HG03378 (cell line): ENCODE data around the gene KY.

Experiments
- ATAC-seq: cut with Tn5 transposase; IDR thresholded peaks from one replicate; pipeline ENCODE4 v1.9.1; 2021; ENCODE audit warnings: mild to moderate bottlenecking, moderate library complexity; ENCODE audit not compliant: unreplicated experiment

Gene KY, protein sequence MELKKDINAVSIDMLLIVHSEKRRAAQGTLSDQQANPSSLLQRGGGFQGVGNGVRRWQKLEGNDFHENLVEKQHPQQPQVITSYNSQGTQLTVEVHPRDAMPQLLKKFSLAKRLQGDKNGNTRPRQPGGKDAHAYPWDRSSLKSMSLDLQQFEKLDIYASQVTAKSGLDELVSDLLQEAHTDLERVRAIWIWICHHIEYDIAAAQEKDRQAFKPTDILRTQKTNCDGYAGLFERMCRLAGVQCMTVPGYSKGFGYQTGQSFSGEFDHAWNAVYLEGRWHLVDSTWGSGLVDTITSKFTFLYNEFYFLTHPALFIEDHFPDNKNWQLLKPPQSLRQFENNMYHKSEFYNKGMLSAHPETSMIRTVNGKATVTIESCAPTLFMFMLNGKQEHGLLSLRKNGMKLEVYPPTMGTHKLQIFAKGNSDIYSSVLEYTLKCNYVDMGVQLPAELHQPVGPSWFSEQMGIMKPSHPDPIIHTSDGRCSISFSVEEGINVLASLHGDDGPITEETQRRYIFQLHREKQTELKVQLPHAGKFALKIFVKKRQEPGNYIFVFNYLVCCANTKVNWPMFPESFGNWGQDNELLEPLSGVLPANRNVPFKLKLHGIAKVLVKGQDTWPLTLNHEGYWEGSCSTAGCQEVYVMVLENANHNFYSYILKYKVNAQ

DNA sequence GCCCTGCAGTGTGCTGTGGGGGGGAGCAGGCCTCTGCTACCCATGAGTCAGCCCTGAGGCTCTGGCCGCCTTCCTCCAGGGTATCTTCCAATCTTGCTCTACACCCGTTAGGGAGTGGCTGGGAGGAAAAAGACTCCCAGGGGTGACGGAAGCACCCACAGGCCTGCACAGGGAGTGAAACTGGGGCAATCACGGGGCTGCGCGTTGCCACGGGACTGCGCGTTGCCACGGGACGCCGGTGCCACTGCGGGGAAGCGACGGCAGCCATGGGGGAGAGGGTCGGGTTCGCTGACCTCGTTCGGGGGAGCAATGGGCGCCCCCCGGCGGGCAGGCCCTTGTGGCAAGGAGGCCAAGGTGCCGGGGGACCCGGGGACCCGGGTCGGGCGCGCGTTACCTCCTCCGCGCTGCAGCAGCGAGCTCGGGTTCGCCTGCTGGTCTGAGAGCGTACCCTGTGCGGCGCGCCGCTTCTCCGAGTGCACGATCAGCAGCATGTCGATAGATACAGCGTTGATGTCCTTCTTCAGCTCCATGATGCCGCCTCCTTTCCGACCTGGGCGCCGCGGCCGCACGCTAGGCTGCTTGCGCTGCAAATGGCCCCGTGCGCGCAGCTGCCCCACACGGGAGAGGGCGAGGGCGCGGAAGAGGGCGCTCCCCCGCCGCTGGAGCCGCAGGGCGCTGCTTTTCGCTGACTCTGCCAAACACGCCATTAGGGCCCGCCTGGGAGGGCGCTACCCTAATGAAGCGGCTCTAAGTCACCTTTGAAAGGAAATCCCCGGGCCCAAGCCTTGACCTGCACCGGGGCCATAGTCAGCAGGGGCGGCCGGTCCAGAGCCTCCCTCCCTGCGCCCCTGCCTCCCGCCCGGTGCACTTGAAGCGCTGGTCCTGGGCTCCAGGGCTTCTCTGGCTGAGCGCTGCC is at the start of gene KY:
TSS of gene KY (minus strand) at position 592 of the 916 bp plus-strand sequence. CDS start at position 530, 62 bp downstream.
- no peak for ATAC-seq

DNA sequence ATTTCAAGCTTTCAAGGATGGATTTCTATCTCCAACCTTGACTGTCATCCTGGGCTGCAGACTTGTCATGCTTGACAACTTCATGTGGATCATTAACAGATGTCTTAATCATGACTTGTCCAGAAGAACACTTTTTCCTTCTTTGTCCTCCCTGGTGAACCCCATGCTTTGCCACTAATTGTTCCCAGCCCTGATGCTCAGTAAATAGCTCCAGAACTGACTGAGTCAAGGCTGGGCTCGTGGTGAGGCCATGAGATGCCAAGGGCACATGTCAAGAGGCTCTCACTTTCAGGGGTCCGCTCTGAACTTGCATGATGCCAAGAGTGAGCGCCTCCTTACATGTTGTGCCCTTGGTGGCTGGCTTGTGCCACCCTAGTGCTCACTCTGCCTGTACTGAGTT is 48.9 kb upstream of the KY start:
- no peak for ATAC-seq

DNA sequence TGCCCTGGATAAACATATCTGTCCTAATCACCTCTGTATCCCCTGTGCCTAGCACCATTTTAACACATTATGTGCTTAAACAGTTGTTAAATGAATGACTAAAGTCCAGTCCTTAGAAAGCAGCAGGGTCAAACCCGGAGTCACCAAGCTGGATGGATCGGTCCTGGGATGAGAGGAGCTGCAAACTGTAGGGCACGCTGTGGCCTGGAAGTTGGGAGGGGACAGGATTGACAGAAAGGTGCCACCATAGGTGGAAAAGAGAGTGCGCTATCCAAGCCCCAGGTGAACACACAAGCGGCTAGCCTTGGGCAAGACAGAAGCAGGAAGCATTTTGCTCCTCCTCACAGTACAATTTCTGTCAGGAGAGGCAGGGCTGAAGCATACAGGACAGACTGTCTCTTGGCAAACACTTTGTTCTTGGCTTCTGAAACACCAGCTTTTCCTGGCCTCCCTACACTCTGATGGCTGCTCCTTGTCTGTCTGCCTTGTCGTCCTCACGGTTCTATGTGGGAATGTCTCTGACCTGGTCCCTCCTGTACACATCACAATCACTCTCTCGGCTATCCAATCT is 48.4 kb upstream of the KY start:
- ATAC-seq: no peak

DNA sequence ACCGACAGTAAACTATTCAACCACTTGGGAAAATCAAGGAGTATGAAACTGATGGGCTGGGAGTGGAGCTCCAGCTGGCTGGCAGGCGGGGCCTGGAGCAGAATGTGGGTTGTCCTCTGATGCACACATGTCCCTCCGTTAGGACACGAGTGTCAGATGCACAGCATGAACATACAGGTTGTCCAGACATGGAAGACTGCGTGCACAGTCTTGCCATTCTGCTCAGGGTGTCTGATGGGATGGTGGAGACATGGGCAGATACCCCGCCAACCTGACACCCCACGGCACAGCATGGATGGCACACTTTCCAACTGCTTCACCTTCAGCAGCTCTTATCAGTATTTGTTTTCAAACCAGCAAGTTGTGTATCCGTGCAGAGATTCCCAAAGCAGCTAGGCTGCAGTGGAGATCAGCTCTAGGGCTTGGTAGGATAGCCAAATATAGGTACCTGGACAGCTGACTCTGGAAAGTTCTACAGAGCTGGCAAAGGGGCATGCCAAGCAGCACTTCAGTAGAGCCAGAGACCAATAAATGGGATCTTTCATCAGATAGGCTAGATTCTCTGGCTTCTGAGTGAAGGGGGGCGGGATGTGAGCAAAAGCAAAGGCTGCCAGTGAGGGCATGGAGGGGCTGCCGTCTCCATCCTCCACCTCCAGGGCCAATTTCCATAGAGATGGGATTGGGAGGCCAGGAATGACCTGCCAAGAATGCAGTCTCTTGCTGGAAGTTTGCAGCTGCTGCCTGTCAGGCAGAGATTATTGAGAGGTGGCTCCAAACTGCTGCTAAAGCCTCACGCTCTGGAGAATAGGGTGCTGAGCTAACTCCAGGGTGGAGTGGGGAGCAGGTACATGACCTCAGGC is 47.2 kb upstream of the KY start:
- no peak for ATAC-seq

DNA sequence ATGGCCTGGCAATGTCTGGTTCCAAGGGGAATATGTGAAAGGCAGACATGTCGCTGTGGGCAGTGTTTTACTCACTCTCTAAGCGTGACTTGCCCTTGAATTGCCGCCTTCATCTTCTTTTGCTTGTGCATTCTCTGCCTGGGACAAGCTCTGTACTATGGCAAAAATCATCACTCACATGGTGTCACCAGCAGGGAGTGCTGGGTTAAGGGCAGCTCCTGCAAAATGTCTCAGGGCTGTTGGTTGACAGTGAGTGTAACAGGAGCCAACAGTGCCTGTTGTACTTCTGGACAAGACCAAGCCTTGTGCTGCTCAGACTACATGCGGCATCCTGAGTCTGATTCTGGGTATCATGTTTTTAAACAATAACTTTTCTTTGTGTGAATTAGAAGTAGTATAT is 45.3 kb upstream of the KY start:
- no peak for ATAC-seq

DNA sequence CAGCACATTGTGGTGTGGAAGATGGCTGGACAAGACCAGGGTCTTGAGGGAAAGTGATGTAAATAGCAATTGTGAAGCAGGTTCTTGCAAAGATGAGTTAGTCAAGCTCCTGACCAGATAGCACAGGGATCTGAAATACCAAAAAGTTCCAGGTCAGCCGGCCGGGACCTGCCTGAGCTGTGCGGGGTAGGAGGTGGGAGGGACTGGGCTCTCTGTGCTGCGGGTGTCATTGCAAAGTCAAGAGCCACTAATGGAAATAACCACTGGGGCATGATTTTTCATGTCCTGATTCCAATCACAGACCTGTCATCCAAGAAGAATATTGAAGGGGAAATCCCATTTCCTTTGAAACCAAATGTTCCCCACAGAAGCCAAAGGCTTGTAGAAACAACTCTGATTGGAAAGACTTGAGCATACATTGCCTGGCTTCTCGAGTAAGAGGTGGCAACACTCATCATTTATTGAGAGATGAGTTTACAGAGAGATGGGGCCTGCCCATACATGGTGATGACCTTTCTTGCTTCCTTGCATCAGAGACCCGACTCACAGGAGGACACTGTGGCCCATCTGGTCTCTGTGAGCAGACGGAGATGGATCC is 44.2 kb upstream of the KY start:
- no peak for ATAC-seq

DNA sequence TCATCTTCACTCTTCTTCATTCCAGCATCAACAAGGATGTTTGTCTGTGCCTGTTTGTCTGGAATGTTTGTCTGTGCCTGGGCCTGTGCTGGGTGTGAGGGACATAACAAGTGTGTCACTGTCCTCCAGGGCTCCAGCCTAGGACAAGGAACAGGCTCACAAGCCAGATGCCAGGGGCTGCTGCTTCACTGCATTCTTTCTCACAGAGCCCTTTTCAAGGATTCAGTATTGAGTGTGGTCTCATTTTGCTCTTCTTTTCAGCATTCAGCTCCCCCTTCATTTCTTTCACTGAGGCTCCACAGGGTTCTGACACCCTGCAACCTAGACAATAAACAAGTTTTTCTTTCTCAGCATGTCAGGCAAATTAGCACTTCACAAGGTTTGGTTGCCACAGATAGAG is 43.6 kb upstream of the KY start:
- ATAC-seq: no peak

DNA sequence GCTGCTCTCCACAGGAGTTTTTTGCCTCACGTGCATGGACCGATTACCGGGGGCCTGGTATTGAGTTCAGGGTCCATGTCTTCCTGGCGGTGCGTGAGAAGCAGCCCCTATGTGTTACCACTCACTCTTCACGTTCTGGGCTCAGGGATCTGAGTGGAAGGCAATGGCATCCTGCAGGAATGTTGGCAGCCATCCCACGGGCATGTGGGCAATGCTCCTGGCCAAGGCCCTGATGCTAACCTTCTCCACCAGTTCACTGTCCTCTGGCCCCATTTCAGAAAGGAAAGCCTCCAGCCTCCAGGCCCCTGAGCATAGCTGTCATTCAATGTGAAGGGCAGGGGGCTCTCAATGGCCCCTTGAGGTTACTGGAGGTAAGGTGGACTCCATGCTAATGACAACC is 43.0 kb upstream of the KY start:
- ATAC-seq: no peak

DNA sequence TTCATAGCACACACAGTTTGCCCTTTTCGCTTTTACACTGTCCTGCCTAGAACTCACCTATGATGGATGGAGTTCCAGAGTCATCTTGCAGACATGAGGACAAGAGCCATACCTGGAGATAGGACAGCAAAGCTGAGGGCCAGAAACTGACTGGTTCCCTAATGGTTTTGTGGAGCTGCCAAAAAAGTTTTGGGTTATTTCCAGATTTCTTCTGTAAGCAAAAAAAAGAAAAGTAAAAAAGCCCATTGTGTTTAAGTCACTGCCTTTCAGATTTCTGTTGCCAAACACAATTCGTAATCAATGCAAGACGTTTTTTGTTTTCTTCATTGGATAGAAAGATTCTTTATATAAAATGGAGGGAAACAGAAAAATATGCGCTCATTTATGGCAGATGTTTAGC is 42.4 kb upstream of the KY start:
- ATAC-seq: no peak

DNA sequence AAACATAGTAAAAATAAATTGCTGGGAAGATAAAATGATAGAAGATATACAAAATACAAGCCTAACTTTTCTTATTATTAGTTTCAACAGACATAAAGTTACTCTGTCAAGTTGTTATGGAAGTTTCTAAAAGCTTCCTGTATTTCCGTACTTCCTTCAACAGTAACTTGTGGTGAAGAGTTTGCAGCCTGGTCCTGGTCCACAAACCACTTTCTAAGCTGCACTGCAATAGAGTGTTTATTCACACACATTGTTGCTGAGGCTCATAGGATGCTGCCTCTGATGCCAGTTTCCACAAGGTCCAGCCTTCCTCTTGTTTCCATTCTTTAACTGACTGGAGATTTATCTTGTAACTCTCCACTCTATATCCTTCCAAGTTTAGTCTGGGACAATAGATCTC is 39.4 kb upstream of the KY start:
- no peak for ATAC-seq

DNA sequence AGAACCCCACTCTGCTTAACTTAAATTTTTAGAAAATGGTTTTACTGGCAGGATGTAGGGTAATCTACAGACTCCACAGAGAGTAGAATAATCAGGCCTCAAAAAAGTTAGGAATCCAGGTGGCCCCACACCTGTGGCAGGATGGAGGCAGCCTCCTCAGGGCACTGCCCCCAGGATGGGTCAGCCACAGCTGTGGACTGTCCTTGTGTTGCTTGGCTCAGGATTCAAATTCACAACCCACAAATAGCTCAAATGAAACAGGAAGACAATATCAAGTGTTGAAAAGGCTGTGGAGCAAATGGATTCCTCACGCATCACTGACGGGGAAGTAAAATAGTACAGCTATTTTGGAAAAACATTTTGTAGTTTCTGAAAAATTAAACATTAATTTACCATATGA is 36.8 kb upstream of the KY start:
- ATAC-seq: no peak

DNA sequence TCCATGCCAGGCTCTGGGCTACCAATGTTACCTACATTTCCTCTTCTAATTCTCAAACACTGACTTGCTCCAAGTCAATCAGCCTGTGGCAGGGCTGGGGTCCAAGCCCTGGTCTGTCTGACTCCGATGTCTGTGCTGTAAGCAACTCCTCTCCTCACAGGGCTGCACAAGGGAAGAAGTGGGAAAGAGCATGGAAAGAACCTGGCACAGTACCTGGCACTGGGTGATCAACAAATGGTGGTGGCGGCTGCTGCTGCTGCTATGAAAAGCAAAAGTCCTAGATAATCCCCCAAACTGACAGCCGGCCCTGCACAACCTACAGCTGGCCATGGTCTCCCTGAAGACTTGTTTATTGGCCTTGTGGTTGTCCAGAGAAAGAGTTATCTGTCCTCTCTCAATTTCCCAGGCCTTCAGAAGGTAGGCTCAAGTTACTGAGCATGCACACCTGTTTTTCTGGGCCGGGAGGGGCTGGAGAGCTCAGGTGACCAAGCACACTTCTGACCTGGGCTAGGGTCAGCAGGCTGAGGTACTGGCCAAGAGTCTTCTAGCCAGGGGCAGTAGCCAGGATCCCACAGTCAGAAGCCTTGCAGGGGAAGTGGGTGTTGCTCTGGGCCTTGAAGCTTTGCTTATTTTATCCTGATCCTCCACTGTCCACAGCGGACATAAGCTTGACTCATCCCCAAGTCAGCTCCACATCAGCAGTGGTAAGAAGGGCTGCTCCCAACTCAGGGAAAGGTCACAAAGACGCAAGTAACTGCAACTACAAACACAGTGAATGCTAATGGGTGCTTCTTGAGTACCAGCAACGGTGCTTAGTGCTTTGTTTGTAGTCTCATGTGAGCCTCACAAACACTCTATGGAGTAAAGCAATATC is 35.3 kb upstream of the KY start:
- no peak for ATAC-seq

DNA sequence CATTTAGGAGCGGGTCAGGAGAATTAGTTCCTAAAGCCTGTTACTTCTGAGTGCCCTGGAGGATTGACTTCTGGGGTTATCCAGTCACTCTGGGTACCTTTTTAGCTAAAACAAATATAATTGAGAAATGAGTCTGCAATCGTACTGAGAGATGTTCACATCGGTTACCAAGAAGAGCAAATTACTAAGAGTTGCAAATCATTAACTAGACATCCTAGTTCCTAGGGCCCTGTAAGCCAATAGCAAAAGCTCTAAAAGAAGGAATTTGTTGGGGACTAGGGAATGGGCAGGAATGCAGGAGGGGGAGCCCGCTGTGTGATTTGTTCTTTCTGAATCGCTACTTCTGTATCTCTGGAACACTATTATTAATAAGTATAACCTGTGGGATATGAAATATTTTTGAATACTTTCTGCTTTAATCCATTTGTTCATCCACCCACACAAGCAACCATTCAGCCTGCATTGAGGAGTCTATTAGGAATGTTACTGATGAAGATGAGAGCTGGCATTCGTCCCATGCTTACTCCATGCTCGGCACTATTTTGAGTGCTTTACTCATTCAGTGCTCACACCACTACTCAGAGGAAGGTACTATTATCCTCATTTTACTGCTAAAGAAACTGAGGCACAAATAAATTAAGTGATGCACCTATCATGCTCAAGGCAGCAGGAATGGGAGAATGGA is 31.5 kb upstream of the KY start:
- no peak for ATAC-seq

DNA sequence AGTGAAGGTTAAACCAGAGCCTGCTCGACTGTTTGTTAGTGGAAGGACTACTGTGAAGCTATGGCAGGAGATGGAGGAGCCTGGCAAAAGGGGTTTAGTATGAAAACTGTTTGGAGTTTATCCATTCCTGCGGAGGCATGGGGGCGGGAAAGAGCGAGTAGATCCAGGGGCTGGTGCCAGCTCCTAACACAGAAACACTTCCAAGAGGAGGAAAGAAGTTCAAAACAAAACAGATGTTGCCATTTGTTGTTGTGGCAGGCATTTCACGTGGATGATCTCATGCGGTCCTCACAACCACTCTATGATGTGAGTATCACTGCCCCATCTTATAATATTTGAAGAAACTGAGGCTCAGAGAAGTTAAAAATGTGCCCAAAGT is 30.7 kb upstream of the KY start:
- no peak for ATAC-seq

DNA sequence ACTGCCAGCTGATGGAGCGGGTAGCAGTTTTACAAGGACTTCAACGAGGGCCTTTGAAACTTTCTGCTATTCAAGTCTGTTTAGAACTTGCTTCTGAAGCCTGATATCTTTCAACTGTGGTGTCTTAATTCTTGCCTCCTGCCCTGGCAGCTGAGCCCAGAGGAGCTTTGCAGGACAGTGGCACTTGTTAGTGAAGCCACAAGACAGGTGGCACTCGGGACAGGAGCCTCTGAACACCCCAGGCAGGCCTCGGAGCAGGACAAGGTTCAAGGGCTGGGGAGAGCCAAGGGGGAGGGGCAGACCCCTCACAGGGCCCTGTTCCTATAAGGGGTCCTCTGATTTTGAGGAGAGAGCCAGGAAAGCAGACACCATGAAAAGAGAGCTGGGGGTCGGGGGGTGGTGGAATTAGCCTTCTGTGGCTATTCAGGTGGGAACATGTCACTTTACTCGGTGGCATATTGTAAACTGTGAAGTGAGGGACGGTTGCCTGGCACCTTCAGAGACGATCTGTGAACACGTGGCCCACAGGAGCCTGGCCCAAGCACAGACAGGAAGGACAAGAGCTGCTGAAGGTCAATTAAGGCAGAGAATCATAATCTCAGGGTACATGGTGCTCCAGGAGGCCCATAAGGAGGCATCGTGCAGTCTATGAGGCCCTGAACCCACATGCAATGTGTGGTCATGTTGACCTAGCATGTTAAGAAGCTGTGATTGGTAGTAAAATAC is 30.1 kb upstream of the KY start:
- ATAC-seq: no peak

DNA sequence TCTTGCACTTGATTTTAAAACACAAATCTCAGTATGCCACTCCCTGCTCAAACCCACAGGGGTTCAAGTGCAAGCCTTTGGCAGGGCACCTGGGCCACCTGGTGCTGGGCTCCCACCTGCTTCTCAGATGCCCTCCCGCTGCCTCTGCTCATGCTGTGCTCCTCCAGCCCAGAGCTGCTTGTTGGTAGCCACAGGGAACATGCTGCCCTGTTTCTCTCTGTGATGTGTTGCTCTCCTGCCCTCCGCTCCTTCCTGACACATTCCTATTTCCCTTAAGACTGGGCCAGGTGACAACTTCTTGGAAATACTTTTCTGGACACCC is 27.1 kb upstream of the KY start:
- ATAC-seq: no peak

DNA sequence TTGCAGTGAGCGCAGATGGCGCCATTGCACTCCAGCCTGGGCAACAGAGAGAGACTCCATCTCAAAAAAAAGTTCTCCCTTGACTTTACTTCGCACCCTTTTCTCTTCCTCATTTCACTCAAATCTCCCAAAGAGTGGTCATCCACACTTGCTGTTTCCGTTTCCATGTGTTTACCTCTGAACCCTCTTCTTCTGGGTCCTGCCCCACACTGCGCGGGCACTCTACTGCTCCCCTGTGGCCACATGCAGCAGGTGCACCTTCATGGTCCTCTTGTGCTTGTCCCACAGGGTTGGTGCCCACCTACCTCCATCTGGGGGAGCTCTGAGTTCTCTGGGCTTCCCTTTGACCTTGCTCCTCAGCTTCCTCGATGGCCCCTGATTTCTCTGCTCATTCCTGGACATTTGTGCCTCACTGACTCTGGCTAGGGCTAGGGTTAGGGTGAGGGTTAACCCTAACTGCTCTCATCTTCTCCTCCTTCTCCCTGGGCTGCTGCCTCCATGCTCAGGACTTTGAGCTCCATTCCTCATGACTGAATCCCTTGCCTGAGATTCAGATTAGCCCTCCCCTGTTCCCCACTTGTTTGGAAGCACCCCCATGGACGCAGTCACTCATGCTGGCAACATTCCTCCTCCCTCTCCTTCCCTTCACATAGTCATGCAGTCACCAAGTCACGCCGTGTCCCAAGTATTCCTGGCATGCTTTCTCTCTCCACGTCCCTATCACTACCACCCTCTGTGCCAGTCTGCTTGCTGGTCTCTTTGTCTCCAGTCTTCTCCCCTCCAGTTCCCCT is 26.6 kb upstream of the KY start:
- no peak for ATAC-seq
